IMR-90 (cell line): ENCODE results near the gene EPS8.

ENCODE experiments used
- CEBPB ChIP-seq: IDR thresholded peaks from 2 replicates; pipeline ENCODE4 v1.6.1; 2012; ENCODE audit warnings: low read depth, low read length, improper control_type of control experiment
- CTCF ChIP-seq: conservative IDR thresholded peaks from 2 replicates; pipeline ENCODE4 v1.5.1; 2012; ENCODE audit warnings: mild to moderate bottlenecking, low read depth, low read length, improper control_type of control experiment
- ELK1 ChIP-seq: fragments of 150-350 bp; IDR thresholded peaks from 2 replicates; pipeline ENCODE4 v1.6.1; 2016; ENCODE audit warnings: low read depth, mild to moderate bottlenecking, low read length, moderate library complexity, borderline replicate concordance
- MAZ ChIP-seq: IDR thresholded peaks from 2 replicates; pipeline ENCODE4 v1.6.1; 2012; ENCODE audit warnings: low read depth, mild to moderate bottlenecking, low read length, improper control_type of control experiment, moderate library complexity, borderline replicate concordance
- POLR2A ChIP-seq: IDR thresholded peaks from 2 replicates; pipeline ENCODE4 v1.6.1; 2012; ENCODE audit warnings: mild to moderate bottlenecking, low read depth, low read length
- RFX5 ChIP-seq: IDR thresholded peaks from 2 replicates; pipeline ENCODE4 v1.8.0; 2012; ENCODE audit warnings: low read depth, mild to moderate bottlenecking, low read length, moderate library complexity
- USF2 ChIP-seq: fragments of 150-350 bp; IDR thresholded peaks from 2 replicates; pipeline ENCODE4 v1.6.1; 2017; ENCODE audit warnings: mild to moderate bottlenecking, antibody characterized with exemption, low read length, low read depth

GRCh38 chr12:15733136-15733535 lies 56.1 kb downstream of the EPS8 start:
- no peak for TF ChIP-seq CEBPB
- TF ChIP-seq POLR2A, result no peak
- no peak for TF ChIP-seq CTCF
- no peak for TF ChIP-seq RFX5
- no peak for TF ChIP-seq MAZ
- no peak for TF ChIP-seq USF2
- no peak for TF ChIP-seq ELK1
